Measurements from ENCODE around the gene PPP1R1C.

The PPP1R1C gene

GRCh38 chr2:182064019-182064778, 78.5 kb downstream of the PPP1R1C start:
- DNase-seq (ENCODE audit: low read depth), result no peak

- peak; percentile 96 for DNase-seq (ENCODE audit: low read depth)
Measured at GRCh38 chr2:182066400-182067087, 80.9 kb downstream of the PPP1R1C start.

GRCh38 chr2:182067393-182067792, 81.7 kb downstream of the PPP1R1C start:
- no peak for DNase-seq (ENCODE audit: low read depth)

GRCh38 chr2:182068811-182069210, 83.2 kb downstream of the PPP1R1C start:
- DNase-seq (ENCODE audit: low read depth), result peak; percentile 10

- no peak for DNase-seq (ENCODE audit: low read depth)
Measured at GRCh38 chr2:182069416-182069815, 83.8 kb downstream of the PPP1R1C start.

- no peak for DNase-seq (ENCODE audit: low read depth)
Measured at GRCh38 chr2:182069908-182070307, 84.3 kb downstream of the PPP1R1C start.

- DNase-seq (ENCODE audit: low read depth), result no peak
Measured at GRCh38 chr2:182070736-182071135, 85.1 kb downstream of the PPP1R1C start.

- no peak for DNase-seq (ENCODE audit: low read depth)
Measured at GRCh38 chr2:182072861-182073260, 87.2 kb downstream of the PPP1R1C start.

GRCh38 chr2:182073613-182074012, 88.0 kb downstream of the PPP1R1C start:
- DNase-seq (ENCODE audit: low read depth), result no peak

GRCh38 chr2:182077023-182077422, 91.4 kb downstream of the PPP1R1C start:
- DNase-seq (ENCODE audit: low read depth), result no peak

GRCh38 chr2:182077448-182078142, 91.9 kb downstream of the PPP1R1C start:
- DNase-seq (ENCODE audit: low read depth), result peak; percentile 91

GRCh38 chr2:182078988-182079602, 93.4 kb downstream of the PPP1R1C start:
- DNase-seq (ENCODE audit: low read depth), result no peak

GRCh38 chr2:182080493-182080892, 94.8 kb downstream of the PPP1R1C start:
- DNase-seq (ENCODE audit: low read depth), result no peak

GRCh38 chr2:182081602-182082260, 96.1 kb downstream of the PPP1R1C start:
- peak; percentile 61 for DNase-seq (ENCODE audit: low read depth)

GRCh38 chr2:182088681-182089320, 103.1 kb downstream of the PPP1R1C start:
- no peak for DNase-seq (ENCODE audit: low read depth)

GRCh38 chr2:182090486-182090885, 104.8 kb downstream of the PPP1R1C start:
- DNase-seq (ENCODE audit: low read depth), result no peak

GRCh38 chr2:182097571-182098164, 112.0 kb downstream of the PPP1R1C start:
- no peak for DNase-seq (ENCODE audit: low read depth)

GRCh38 chr2:182098648-182099047, 113.0 kb downstream of the PPP1R1C start:
- DNase-seq (ENCODE audit: low read depth), result no peak

GRCh38 chr2:182101263-182101662, 115.6 kb downstream of the PPP1R1C start:
- DNase-seq (ENCODE audit: low read depth), result peak; percentile 28

- no peak for DNase-seq (ENCODE audit: low read depth)
Measured at GRCh38 chr2:182103526-182103925, 117.9 kb downstream of the PPP1R1C start.

GRCh38 chr2:182110347-182110746, 124.7 kb downstream of the PPP1R1C start:
- DNase-seq (ENCODE audit: low read depth), result no peak
